Upper lobe of left lung (tissue), 6 donors: ENCODE data around the gene SC5D. TPM values are rescaled to one million over a fixed set of nuclear protein-coding genes. Genes with fewer than 3 reads are reported as not detected.

Experiments
- ATAC-seq, 2 donors: fragments of 200-7000 bp; cut with Tn5 transposase; one replicate each; pipeline ENCODE4 v1.9.1; 2022; ENCODE audit warnings: mild to moderate bottlenecking in 2 of 2, moderate library complexity in 2 of 2; ENCODE audit not compliant: low FRiP score in 2 of 2
- DNase-seq, 2 donors: peaks; one replicate each; pipeline ENCODE4 v3.0.0-alpha.2; 2019 to 2020
- H3K27ac ChIP-seq, 4 donors: fragments of 200-600 bp; sonication (generic); one replicate each; pipeline ENCODE4 v1.5.1; 2016 to 2019
- H3K27me3 ChIP-seq, 4 donors: fragments of 200-600 bp; sonication (generic); one replicate each; pipeline ENCODE4 v1.5.1; 2017 to 2019
- H3K36me3 ChIP-seq, 4 donors: fragments of 200-600 bp; sonication (generic); one replicate each; pipeline ENCODE4 v1.5.1; 2016 to 2019
- H3K4me1 ChIP-seq, 4 donors: fragments of 200-600 bp; sonication (generic); one replicate each; pipeline ENCODE4 v1.5.1; 2018 to 2019
- H3K4me3 ChIP-seq, 4 donors: fragments of 200-600 bp; sonication (generic); one replicate each; pipeline ENCODE4 v1.5.1; 2017 to 2019; ENCODE audit warnings: mild to moderate bottlenecking in 2 of 4, moderate library complexity in 1 of 4
- H3K9me3 ChIP-seq, 4 donors: fragments of 200-600 bp; sonication (generic); one replicate each; pipeline ENCODE4 v1.5.1; 2018 to 2019
- EP300 ChIP-seq, 4 donors: sonication (generic); formaldehyde crosslinking; IDR thresholded peaks; one replicate each; pipeline ENCODE4 v1.5.1; 2017; ENCODE audit warnings: antibody characterized with exemption in 4 of 4, control low read depth in 2 of 4
- POLR2A ChIP-seq, 4 donors: fragments of 450-650 bp; IDR thresholded peaks; one replicate each; pipeline ENCODE4 v1.5.1; 2016 to 2017; ENCODE audit warnings: antibody characterized with exemption in 4 of 4, mild to moderate bottlenecking in 2 of 4
- POLR2AphosphoS5 ChIP-seq, 2 donors: sonication (generic); formaldehyde crosslinking; IDR thresholded peaks; one replicate each; pipeline ENCODE4 v1.5.1; 2017; ENCODE audit warnings: antibody characterized with exemption in 2 of 2
- WGBS, 2 donors: methylation state at CpG; one replicate each; pipeline ENCODE4 v1.1.5; 2017 to 2018; 5-methylcytosine and 5-hydroxymethylcytosine counted together
- total RNA-seq, 6 donors: library from RNA; depleted of rRNA in 4 of 6; stranded (reverse); fragments of >200 nt in 4 of 6; gene quantifications; one replicate each; pipeline versions ENCODE4 v1.1.0 to v1.2.1, GENCODE V29; 2016 to 2021
- TF ChIP-seq, protein P1 (sequence below), 6 experiments: fragments of 450-650 bp in 4 of 6; fragments of 200-600 bp in 2 of 6; sonication (generic) in 2 of 6; IDR thresholded peaks; one replicate each; pipeline ENCODE4 v1.5.1; 2016 to 2019; ENCODE audit warnings: antibody characterized with exemption in 6 of 6
- donor health status: DM: no; HTN: no; CAD: no; lungs with moderate emphysema.
- donor health status: DM: no; HTN: yes; CAD: no; lungs with severe emphysema.

Gene SC5D
- total RNA-seq, 6 donors from 2014 or later, result 9.4 to 79.9 (median 48.8) TPM

DNA sequence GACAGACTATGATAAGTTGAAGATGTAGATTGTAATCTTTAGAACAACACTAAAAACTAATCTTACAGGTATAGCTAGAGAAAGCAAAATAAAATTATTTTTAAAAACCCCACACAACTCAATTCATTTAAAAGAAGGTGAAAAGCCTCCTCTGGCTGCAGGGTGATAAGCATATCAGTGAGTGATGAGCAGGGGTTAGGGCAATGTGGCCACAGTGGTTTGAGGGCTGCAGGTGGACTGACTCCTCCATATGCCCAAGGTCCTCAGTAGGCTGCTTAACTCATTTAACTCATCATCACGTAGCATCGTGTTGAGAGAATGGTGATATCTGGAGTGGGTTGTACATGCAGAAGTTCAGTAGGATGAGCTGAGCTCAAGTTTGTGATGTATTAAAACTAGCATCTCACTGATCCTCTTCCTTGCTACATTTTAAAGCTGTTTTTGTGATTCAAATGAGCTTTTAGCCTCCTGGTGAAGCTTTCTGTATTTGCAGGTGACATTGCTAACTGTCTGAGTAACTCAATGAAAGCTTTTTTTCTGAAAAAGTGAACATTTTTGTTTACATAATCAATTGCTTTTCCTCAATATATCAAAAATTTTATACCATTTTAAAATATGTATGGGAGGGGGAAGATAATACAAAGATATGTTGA, 37.0 kb upstream of the SC5D start:
- TF ChIP-seq POLR2AphosphoS5 (IDR thresholded peaks at IDR 0.05), result no peak
- no peak for TF ChIP-seq POLR2A (IDR thresholded peaks at IDR 0.05)
- TF ChIP-seq, protein P1, sequence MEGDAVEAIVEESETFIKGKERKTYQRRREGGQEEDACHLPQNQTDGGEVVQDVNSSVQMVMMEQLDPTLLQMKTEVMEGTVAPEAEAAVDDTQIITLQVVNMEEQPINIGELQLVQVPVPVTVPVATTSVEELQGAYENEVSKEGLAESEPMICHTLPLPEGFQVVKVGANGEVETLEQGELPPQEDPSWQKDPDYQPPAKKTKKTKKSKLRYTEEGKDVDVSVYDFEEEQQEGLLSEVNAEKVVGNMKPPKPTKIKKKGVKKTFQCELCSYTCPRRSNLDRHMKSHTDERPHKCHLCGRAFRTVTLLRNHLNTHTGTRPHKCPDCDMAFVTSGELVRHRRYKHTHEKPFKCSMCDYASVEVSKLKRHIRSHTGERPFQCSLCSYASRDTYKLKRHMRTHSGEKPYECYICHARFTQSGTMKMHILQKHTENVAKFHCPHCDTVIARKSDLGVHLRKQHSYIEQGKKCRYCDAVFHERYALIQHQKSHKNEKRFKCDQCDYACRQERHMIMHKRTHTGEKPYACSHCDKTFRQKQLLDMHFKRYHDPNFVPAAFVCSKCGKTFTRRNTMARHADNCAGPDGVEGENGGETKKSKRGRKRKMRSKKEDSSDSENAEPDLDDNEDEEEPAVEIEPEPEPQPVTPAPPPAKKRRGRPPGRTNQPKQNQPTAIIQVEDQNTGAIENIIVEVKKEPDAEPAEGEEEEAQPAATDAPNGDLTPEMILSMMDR (IDR thresholded peaks at IDR 0.05), result no peak
- TF ChIP-seq EP300 (IDR thresholded peaks at IDR 0.05), result no peak
- H3K36me3 ChIP-seq, result no peaks in the 10 kb centered on the region
- DNase-seq (no peak), ATAC-seq (no peak)
- peaks cover 0 to 4% (median 0%) of the 10 kb centered on the region in 4 donors for H3K4me1 ChIP-seq
- no peaks in the 10 kb centered on the region for H3K27me3 ChIP-seq
- H3K4me3 ChIP-seq, result no peak overlapping the region
- H3K27ac ChIP-seq, result no peak overlapping the region
- 86 to 92% methylated on average over 2 of the region's 2 CpGs for WGBS, 2 donors
- H3K9me3 ChIP-seq, result no peaks in the 10 kb centered on the region

DNA sequence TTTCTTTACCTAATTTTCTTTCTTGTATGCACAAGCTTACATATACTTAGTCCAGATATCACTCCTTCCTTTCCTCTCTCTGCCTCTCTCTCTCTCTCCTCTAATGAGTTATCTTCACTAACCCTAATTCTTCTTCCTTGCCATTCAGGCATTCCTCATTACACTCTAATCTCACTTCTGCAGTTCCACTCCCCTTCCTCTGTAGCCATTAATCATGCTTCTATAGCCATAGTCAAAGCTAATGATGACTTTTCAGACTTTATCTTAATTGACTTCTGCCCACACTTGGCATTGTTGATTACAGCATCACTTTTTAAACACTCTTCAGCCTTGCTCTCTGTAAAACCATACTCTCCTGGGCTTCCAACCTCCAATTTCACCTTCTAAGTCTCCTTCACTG, 35.3 kb upstream of the SC5D start:
- no peak for DNase-seq
- Histone ChIP-seq H3K4me1 (peaks cover 0 to 4% (median 0%) of the 10 kb centered on the region in 4 donors), H3K9me3 (no peaks in the 10 kb centered on the region), H3K4me3 (no peak overlapping the region), H3K27ac (no peak overlapping the region), H3K27me3 (no peaks in the 10 kb centered on the region), H3K36me3 (no peaks in the 10 kb centered on the region)
- TF ChIP-seq, protein P1 (IDR thresholded peaks at IDR 0.05), result no peak
- TF ChIP-seq POLR2AphosphoS5 (IDR thresholded peaks at IDR 0.05) (no peak), EP300 (IDR thresholded peaks at IDR 0.05) (no peak), POLR2A (IDR thresholded peaks at IDR 0.05) (no peak)
- no peak for ATAC-seq

DNA sequence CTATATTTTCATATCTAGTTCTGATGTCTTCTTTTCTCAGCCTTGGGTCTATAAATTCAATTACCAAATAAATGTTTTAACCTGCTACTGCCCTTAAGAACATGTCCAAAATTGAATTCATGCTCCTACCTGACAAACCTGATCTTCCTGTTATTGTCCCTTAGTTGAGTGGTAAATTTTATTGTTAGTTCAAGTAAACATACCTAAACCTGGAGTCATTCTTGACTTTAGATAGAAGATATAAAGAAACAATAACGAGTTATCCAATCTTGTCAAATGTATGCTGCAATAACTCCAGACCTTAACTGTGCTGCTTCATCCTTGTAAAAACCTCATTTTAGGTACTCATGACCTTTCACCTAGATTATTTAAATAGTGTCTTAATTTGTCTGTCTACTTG, 34.6 kb upstream of the SC5D start:
- no peak overlapping the region for H3K27ac ChIP-seq

DNA sequence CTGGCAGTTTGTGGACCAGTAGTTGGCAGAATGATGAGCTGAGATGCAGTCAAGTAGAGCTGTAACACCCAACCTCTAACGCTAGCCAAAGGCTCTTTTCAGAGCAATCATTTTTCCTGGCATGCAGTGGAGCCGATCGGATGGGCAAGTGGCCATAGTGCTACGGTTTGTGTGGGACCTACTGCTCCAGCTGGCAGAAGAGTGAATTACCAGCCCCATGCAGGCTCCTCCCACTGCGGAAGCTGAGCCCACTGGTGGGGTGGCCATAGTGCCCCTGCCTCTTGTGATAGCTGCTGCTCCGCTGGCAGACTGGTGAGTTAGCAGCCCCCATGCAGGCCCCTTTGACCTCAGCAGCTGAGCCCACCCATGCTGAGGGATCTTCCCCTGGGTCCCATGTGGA, 27.0 kb upstream of the SC5D start:
- Histone ChIP-seq H3K4me1 (no peaks in the 10 kb centered on the region), H3K36me3 (no peaks in the 10 kb centered on the region), H3K4me3 (no peak overlapping the region), H3K27ac (no peak overlapping the region), H3K27me3 (no peaks in the 10 kb centered on the region), H3K9me3 (no peaks in the 10 kb centered on the region)
- 80 to 87% methylated on average over 1 to 6 of the region's 6 CpGs for WGBS, 2 donors
- TF ChIP-seq, protein P1 (IDR thresholded peaks at IDR 0.05), result no peak
- TF ChIP-seq EP300 (IDR thresholded peaks at IDR 0.05) (no peak), POLR2A (IDR thresholded peaks at IDR 0.05) (no peak), POLR2AphosphoS5 (IDR thresholded peaks at IDR 0.05) (no peak)
- DNase-seq (peak in 1 of 2 donors; percentile 3), ATAC-seq (no peak)

More for the DNA sequence above, 34.6 kb upstream of the SC5D start:
- no peak for TF ChIP-seq POLR2AphosphoS5 (IDR thresholded peaks at IDR 0.05)
- no peak overlapping the region for H3K4me3 ChIP-seq
- H3K9me3 ChIP-seq, result no peaks in the 10 kb centered on the region
- WGBS, 2 donors, result 80 to 81% methylated on average over 1 of the region's 1 CpG
- ATAC-seq (no peak), DNase-seq (no peak)
- H3K4me1 ChIP-seq, result peaks cover 0 to 4% (median 0%) of the 10 kb centered on the region in 4 donors
- no peaks in the 10 kb centered on the region for H3K27me3 ChIP-seq
- no peaks in the 10 kb centered on the region for H3K36me3 ChIP-seq

DNA sequence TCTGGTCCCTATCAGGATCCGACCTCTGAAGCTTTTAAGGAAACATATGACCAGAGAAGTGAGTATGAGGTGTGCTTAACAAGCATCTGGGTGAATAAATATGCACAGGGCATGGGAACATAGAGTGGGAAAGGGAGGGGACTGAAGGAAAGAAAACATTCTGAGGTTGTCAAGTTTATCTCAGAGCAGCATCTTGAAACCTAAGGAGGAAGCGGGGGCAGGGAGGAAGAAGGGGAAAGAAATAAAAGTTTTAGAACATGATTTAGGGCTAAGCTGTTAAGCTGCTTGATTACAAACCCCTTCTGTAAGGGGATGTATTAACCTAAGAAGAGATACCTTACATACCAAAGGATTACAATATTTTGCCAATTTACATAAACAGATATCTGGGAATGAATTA, 24.0 kb upstream of the SC5D start:
- H3K4me1 ChIP-seq, result no peaks in the 10 kb centered on the region
- H3K27me3 ChIP-seq, result no peaks in the 10 kb centered on the region
- H3K27ac ChIP-seq, result no peak overlapping the region
- 6 to 20% methylated on average over 2 of the region's 2 CpGs for WGBS, 2 donors
- no peak overlapping the region for H3K4me3 ChIP-seq
- DNase-seq (no peak), ATAC-seq (no peak)
- H3K36me3 ChIP-seq, result no peaks in the 10 kb centered on the region
- TF ChIP-seq POLR2A (IDR thresholded peaks at IDR 0.05) (no peak), POLR2AphosphoS5 (IDR thresholded peaks at IDR 0.05) (no peak), EP300 (IDR thresholded peaks at IDR 0.05) (no peak)
- TF ChIP-seq, protein P1 (IDR thresholded peaks at IDR 0.05), result no peak
- no peaks in the 10 kb centered on the region for H3K9me3 ChIP-seq
